Thymus (tissue), 11 donors: ENCODE measurements around the gene TREML1. TPM values are rescaled to one million over a fixed set of nuclear protein-coding genes. Genes with fewer than 3 reads are reported as not detected.
"Not testable (repeated sequence)": the region's sequence is repeated elsewhere in the genome, so short reads cannot be mapped to it uniquely, and the experiment has no call there.

Experiments
- DNase-seq, 9 donors: peaks; one replicate each; pipeline ENCODE4 v3.0.0-alpha.2; 2013; ENCODE audit warnings: low spot score in 9 of 9, low read depth in 6 of 9, missing footprints in 1 of 9
- H3K27ac ChIP-seq, 2 donors: one replicate each; pipeline ENCODE4 v1.5.1; 2013; ENCODE audit warnings: control low read depth in 1 of 2, low read depth in 1 of 2, low read length in 1 of 2, mild to moderate bottlenecking in 1 of 2, moderate library complexity in 1 of 2
- H3K27me3 ChIP-seq, 2 donors: one replicate each; pipeline ENCODE4 v1.5.1; 2013; ENCODE audit warnings: low read length in 1 of 2; ENCODE audit not compliant: control insufficient read depth in 2 of 2, insufficient read depth in 1 of 2
- H3K36me3 ChIP-seq, 2 donors: one replicate each; pipeline ENCODE4 v1.5.1; 2013; ENCODE audit warnings: low read length in 1 of 2, mild to moderate bottlenecking in 1 of 2, moderate library complexity in 1 of 2; ENCODE audit not compliant: control insufficient read depth in 2 of 2, insufficient read depth in 2 of 2
- H3K4me1 ChIP-seq, 2 donors: one replicate each; pipeline ENCODE4 v1.5.1; 2013; ENCODE audit warnings: low read length in 2 of 2; ENCODE audit not compliant: control insufficient read depth in 2 of 2, insufficient read depth in 2 of 2
- H3K4me3 ChIP-seq, 2 donors: one replicate each; pipeline ENCODE4 v1.5.1; 2013; ENCODE audit warnings: low read length in 2 of 2, control low read depth in 1 of 2, mild to moderate bottlenecking in 1 of 2
- H3K9me3 ChIP-seq, 2 donors: one replicate each; pipeline ENCODE4 v1.5.1; 2013; ENCODE audit warnings: low read length in 1 of 2, mild to moderate bottlenecking in 1 of 2; ENCODE audit not compliant: control insufficient read depth in 2 of 2, insufficient read depth in 1 of 2
- WGBS: extraction: QIAGEN DNeasy Blood & Tissue Kit; methylation state at CpG from one replicate; pipeline ENCODE4 v1.1.7; 2013; 5-methylcytosine and 5-hydroxymethylcytosine counted together
- polyA plus RNA-seq: library from polyadenylated mRNA; stranded (reverse); fragments of 200-250 nt; gene quantifications from one replicate; pipeline ENCODE4 v1.2.3, GENCODE V29; 2013
- total RNA-seq: library from RNA; stranded (reverse); fragments of 120-200 nt; gene quantifications from one replicate; pipeline ENCODE4 v1.2.4, GENCODE V29; 2013
- donor health status: healthy.

TREML1 gene
- total and polyA plus RNA-seq, 2 donors, result 2.3 to 3.1 TPM

- DNase-seq, result no peak
- Histone ChIP-seq H3K4me3 (no peak overlapping the region), H3K27me3 (no peaks in the 10 kb centered on the region), H3K9me3 (no peaks in the 10 kb centered on the region), H3K4me1 (no peaks in the 10 kb centered on the region), H3K36me3 (no peaks in the 10 kb centered on the region), H3K27ac (no peak overlapping the region)
- WGBS, result 97% methylated on average over 3 of the region's 3 CpGs
Measured at GRCh38 chr6:41135062-41135832, 18.9 kb downstream of the TREML1 start.

DNA sequence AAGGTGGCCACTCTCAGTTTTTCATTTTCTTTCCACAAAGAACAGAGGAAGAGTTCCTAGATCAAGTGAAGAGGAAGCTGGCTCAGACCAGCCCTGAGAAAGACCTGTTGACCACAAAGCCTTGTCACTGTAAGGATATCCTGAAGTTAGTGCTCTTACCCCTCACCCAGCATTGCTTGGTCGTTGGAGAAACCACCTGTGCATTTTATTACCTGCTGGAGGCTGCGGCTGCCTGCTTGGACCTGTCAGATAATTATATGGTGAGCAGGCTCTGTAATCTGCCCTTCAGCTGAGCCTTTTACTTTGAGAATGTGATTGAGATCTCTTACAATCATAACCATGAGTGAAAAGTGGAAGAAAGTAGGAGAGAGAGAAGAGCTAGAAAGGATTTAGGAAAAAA lies 21.9 kb downstream of the TREML1 start:
- Histone ChIP-seq H3K4me1 (no peaks in the 10 kb centered on the region), H3K27me3 (no peaks in the 10 kb centered on the region), H3K27ac (no peak overlapping the region), H3K36me3 (no peaks in the 10 kb centered on the region), H3K9me3 (no peaks in the 10 kb centered on the region), H3K4me3 (no peak overlapping the region)
- no peak for DNase-seq
- 17% methylated on average over 2 of the region's 2 CpGs for WGBS

DNA sequence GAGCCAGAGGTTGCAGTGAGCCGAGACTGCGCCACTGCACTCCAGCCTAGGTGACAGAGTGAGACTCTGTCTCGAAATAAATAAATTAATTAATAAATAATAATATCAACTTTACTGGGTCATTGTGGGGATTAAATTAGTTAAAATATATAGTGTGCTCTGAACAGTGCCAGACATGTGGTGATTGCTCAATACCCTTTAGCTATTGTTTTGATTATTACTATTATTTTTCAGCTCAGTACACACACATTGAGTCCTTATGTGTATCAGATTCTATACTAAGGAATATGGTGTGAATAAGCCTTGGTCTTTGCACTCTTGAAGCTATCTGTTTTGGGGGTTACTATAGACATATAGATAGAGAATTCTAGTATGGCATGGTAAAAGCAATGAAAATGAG lies 28.9 kb downstream of the TREML1 start:
- H3K36me3 ChIP-seq, result peaks cover 0 to 6% of the 10 kb centered on the region in 2 donors
- no peaks in the 10 kb centered on the region for H3K9me3 ChIP-seq
- WGBS, result 99% methylated on average over 3 of the region's 3 CpGs
- no peak overlapping the region for H3K4me3 ChIP-seq
- no peaks in the 10 kb centered on the region for H3K4me1 ChIP-seq
- H3K27me3 ChIP-seq, result no peaks in the 10 kb centered on the region
- DNase-seq, result no peak
- H3K27ac ChIP-seq, result no peak overlapping the region

- 100% methylated on average over 1 of the region's 1 CpG for WGBS
- Histone ChIP-seq H3K4me3 (no peak overlapping the region), H3K27me3 (no peaks in the 10 kb centered on the region), H3K36me3 (peaks cover 0 to 6% of the 10 kb centered on the region in 2 donors), H3K27ac (no peak overlapping the region), H3K4me1 (no peaks in the 10 kb centered on the region), H3K9me3 (no peaks in the 10 kb centered on the region)
- no peak for DNase-seq
Measured at GRCh38 chr6:41122918-41123317, 31.2 kb downstream of the TREML1 start.

- no peak overlapping the region for H3K27ac ChIP-seq
- no peaks in the 10 kb centered on the region for H3K27me3 ChIP-seq
- no peak overlapping the region for H3K4me3 ChIP-seq
- H3K36me3 ChIP-seq, result peaks cover 0 to 6% of the 10 kb centered on the region in 2 donors
- H3K9me3 ChIP-seq, result no peaks in the 10 kb centered on the region
- 98% methylated on average over 1 of the region's 1 CpG for WGBS
- no peaks in the 10 kb centered on the region for H3K4me1 ChIP-seq
- DNase-seq, result no peak
Measured at GRCh38 chr6:41122373-41122772, 31.8 kb downstream of the TREML1 start.

DNA sequence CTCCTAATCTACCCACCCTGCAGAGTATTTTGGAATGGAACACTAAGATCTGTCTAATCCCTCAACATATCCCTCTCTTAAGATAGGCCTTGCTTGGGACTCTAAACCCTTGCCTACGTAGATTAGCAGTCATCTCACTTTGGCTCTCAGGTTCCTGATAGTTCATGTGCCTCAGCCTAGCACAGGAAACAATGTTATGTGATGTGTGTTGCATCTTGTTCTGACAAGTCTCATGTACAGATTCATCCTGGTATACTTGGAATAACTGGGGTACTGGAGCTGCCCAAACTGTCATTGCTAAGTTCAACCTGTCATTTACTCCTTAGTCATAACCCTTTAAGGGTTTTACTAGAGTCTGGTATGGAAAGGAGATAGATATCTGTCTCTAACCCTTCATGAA lies 34.1 kb downstream of the TREML1 start:
- no peaks in the 10 kb centered on the region for H3K9me3 ChIP-seq
- 95% methylated on average over 1 of the region's 1 CpG for WGBS
- H3K27me3 ChIP-seq, result no peaks in the 10 kb centered on the region
- H3K27ac ChIP-seq, result no peak overlapping the region
- H3K4me1 ChIP-seq, result no peaks in the 10 kb centered on the region
- peaks cover 0 to 6% of the 10 kb centered on the region in 2 donors for H3K36me3 ChIP-seq
- no peak overlapping the region for H3K4me3 ChIP-seq
- no peak for DNase-seq

DNA sequence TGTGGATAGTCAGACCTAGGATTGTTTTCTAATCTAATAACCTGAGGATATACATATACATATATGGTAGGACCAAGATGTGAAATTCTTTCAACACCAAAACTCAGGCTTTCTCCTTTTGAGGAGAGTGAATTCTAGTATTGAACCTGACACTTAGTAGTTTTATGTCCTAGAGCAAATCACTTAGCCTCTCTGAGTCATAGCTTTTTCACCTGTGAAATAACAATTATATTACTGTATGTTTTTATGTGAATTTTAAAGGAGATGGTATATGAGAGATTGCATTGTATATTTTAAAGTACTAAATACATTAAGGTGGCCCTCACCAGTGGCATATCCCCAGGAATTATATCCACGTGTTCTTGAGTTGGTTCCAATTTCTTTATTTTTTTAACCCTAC lies 34.6 kb downstream of the TREML1 start:
- Histone ChIP-seq H3K4me1 (no peaks in the 10 kb centered on the region), H3K36me3 (peaks cover 0 to 3% of the 10 kb centered on the region in 2 donors), H3K27ac (no peak overlapping the region), H3K27me3 (no peaks in the 10 kb centered on the region), H3K4me3 (no peak overlapping the region), H3K9me3 (no peaks in the 10 kb centered on the region)
- 67% methylated on average over 1 of the region's 1 CpG for WGBS
- no peak for DNase-seq

DNA sequence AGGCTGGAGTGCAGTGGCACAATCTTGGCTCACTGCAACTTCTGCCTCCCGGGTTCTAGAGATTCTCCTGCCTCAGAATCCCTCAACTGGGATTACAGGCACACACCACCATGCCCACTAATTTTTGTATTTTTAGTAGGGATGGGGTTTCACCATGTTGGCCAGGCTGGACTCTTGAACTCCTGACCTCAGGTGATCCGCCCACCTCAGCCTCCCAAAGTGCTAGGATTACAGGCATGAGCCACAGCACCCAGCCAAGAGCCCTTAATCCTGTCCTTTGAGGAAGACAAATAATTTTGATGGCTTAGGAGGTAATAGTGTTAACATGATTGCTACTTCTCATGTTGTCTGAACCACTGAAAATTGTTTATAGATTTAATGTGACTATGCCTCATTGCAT lies 39.1 kb downstream of the TREML1 start:
- not testable (repeated sequence) for DNase-seq, H3K9me3 ChIP-seq, H3K27me3 ChIP-seq, H3K36me3 ChIP-seq, H3K4me3 ChIP-seq, H3K4me1 ChIP-seq, H3K27ac ChIP-seq
- WGBS, result 98% methylated on average over 2 of the region's 2 CpGs

- no peaks in the 10 kb centered on the region for H3K4me1 ChIP-seq
- H3K9me3 ChIP-seq, result no peaks in the 10 kb centered on the region
- 95% methylated on average over 3 of the region's 3 CpGs for WGBS
- H3K4me3 ChIP-seq, result no peak overlapping the region
- no peaks in the 10 kb centered on the region for H3K36me3 ChIP-seq
- H3K27ac ChIP-seq, result no peak overlapping the region
- DNase-seq, result no peak
- H3K27me3 ChIP-seq, result no peaks in the 10 kb centered on the region
Measured at GRCh38 chr6:41111017-41111416, 43.1 kb downstream of the TREML1 start.
